Retinal pigment epithelial cell (primary cell): ENCODE measurements around the gene TMED7.
A peak's percentile ranks its signal among the peaks of the same experiment; 100 is the strongest.
"Not testable (repeated sequence)": the region's sequence is repeated elsewhere in the genome, so short reads cannot be mapped to it uniquely, and the experiment has no call there.

Source experiments
- DNase-seq: peaks from one replicate; pipeline ENCODE4 v3.0.0-alpha.2; 2010; ENCODE audit warnings: low read depth
- H3K4me3 ChIP-seq: 2 replicates; pipeline ENCODE4 v1.5.1; 2011; ENCODE audit warnings: mild to moderate bottlenecking, low read length, control low read depth, moderate library complexity
- TF ChIP-seq, protein P1 (sequence below): conservative IDR thresholded peaks from 2 replicates; pipeline ENCODE4 v1.5.1; 2011; ENCODE audit warnings: low read depth, low read length, control low read depth, inconsistent platforms

The TMED7 gene

GRCh38 chr5:115657881-115658233 lies 32.0 kb upstream of the TMED7 start:
- TF ChIP-seq, protein P1, sequence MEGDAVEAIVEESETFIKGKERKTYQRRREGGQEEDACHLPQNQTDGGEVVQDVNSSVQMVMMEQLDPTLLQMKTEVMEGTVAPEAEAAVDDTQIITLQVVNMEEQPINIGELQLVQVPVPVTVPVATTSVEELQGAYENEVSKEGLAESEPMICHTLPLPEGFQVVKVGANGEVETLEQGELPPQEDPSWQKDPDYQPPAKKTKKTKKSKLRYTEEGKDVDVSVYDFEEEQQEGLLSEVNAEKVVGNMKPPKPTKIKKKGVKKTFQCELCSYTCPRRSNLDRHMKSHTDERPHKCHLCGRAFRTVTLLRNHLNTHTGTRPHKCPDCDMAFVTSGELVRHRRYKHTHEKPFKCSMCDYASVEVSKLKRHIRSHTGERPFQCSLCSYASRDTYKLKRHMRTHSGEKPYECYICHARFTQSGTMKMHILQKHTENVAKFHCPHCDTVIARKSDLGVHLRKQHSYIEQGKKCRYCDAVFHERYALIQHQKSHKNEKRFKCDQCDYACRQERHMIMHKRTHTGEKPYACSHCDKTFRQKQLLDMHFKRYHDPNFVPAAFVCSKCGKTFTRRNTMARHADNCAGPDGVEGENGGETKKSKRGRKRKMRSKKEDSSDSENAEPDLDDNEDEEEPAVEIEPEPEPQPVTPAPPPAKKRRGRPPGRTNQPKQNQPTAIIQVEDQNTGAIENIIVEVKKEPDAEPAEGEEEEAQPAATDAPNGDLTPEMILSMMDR: no peak
- DNase-seq: peak; percentile 29
- H3K4me3 ChIP-seq: no peak overlapping the region

- no peak for DNase-seq
- no peak overlapping the region for H3K4me3 ChIP-seq
- TF ChIP-seq, protein P1: no peak
These were observed 31.5 kb upstream of the TMED7 start for GRCh38 chr5:115657125-115657880.

GRCh38 chr5:115656404-115656803 lies 30.6 kb upstream of the TMED7 start:
- DNase-seq: no peak
- H3K4me3 ChIP-seq: no peak overlapping the region
- TF ChIP-seq, protein P1: no peak

DNA sequence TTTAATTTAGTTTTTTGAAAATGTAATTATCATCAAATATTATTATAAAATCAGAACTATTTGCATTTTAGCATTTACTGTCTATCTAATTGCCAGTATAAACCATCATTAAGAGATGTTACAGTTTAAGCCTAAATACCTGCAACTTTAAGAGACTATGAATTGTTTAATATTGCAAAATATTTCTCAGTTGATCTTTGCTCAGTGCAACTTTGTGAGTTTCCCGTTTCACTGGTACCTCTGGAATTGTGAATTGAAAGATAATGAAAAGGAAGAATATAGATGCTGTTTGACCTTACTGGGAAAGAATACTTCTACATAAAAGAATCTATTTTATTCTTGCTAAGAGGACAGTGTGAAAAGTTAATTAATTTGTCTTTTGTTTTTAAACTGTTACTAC lies 30.2 kb upstream of the TMED7 start:
- H3K4me3 ChIP-seq: no peak overlapping the region
- DNase-seq: no peak
- TF ChIP-seq, protein P1: no peak

DNA sequence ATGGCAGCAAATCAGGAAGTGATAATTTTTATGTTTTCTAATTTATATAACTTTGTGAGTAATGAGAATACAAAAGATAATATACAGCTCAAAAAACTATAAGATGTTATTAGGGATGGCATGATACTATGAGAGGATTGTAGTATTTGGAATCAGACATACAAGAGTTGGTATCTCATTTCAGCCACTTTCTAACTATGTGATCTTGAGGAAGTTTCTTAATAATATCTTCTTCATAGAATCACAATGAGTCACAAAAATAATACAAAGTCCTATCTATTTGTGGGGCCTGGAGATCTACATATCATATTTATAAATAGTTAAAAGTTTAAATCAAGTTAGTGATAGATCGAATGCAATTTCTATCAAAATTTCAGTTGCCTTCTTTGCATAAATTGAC lies 23.7 kb upstream of the TMED7 start:
- no peak for DNase-seq
- no peak overlapping the region for H3K4me3 ChIP-seq
- TF ChIP-seq, protein P1: no peak

GRCh38 chr5:115648056-115648455 lies 22.2 kb upstream of the TMED7 start:
- TF ChIP-seq, protein P1: no peak
- DNase-seq: no peak
- no peak overlapping the region for H3K4me3 ChIP-seq

GRCh38 chr5:115645386-115645785 lies 19.6 kb upstream of the TMED7 start:
- DNase-seq, H3K4me3 ChIP-seq: not testable (repeated sequence)
